H9 (cell line): ENCODE results near the gene PLPP7. TPM values are rescaled to one million over a fixed set of nuclear protein-coding genes. Genes with fewer than 3 reads are reported as not detected.

Source experiments
- DNase-seq: peaks from one replicate; pipeline ENCODE4 v3.0.0-alpha.2; 2017
- H2AFZ ChIP-seq: one replicate; pipeline ENCODE4 v1.6.1; 2013; ENCODE audit warnings: mild to moderate bottlenecking, low read length, control low read depth, moderate library complexity
- H2AK5ac ChIP-seq: 2 replicates; pipeline ENCODE4 v1.6.1; 2013; ENCODE audit warnings: low read length, control low read depth, mixed read lengths; ENCODE audit not compliant: insufficient read length
- H2BK120ac ChIP-seq: one replicate; pipeline ENCODE4 v1.6.1; 2013; ENCODE audit warnings: low read depth, mild to moderate bottlenecking, low read length, control low read depth, inconsistent platforms; ENCODE audit not compliant: poor library complexity, severe bottlenecking
- H2BK12ac ChIP-seq: 2 replicates; pipeline ENCODE4 v1.6.1; 2013; ENCODE audit warnings: low read length, control low read depth, mixed read lengths, low read depth; ENCODE audit not compliant: insufficient read length
- H2BK15ac ChIP-seq: 2 replicates; pipeline ENCODE4 v1.6.1; 2013; ENCODE audit warnings: low read depth, low read length, control low read depth
- H2BK20ac ChIP-seq: one replicate; pipeline ENCODE4 v1.6.1; 2013; ENCODE audit warnings: low read depth, mild to moderate bottlenecking, low read length, control low read depth, inconsistent platforms; ENCODE audit not compliant: poor library complexity, severe bottlenecking
- H2BK5ac ChIP-seq: 2 replicates; pipeline ENCODE4 v1.6.1; 2013; ENCODE audit warnings: low read length, control low read depth, mixed read lengths; ENCODE audit not compliant: insufficient read length
- H3K14ac ChIP-seq: 2 replicates; pipeline ENCODE4 v1.6.1; 2013; ENCODE audit warnings: low read length, control low read depth; ENCODE audit not compliant: insufficient read depth
- H3K18ac ChIP-seq: 2 replicates; pipeline ENCODE4 v1.6.1; 2013; ENCODE audit warnings: low read depth, mild to moderate bottlenecking, mixed read lengths, low read length, control low read depth; ENCODE audit not compliant: insufficient read length
- H3K23ac ChIP-seq: 2 replicates; pipeline ENCODE4 v1.6.1; 2013; ENCODE audit warnings: low read length, control low read depth, mixed read lengths, low read depth; ENCODE audit not compliant: insufficient read length
- H3K23me2 ChIP-seq: 2 replicates; pipeline ENCODE4 v1.6.1; 2013; ENCODE audit warnings: low read depth, mild to moderate bottlenecking, mixed read lengths, low read length, control low read depth; ENCODE audit not compliant: insufficient read length, poor library complexity, severe bottlenecking
- H3K27ac ChIP-seq: 2 replicates; pipeline ENCODE4 v1.5.1; 2013; ENCODE audit warnings: low read length, control low read depth, mixed read lengths, low read depth; ENCODE audit not compliant: insufficient read length
- H3K27me3 ChIP-seq: 2 replicates; pipeline ENCODE4 v1.6.1; 2013; ENCODE audit warnings: low read length, control low read depth, inconsistent platforms; ENCODE audit not compliant: insufficient read depth
- H3K4ac ChIP-seq: 2 replicates; pipeline ENCODE4 v1.6.1; 2013; ENCODE audit warnings: low read depth, mild to moderate bottlenecking, control low read depth, inconsistent platforms, low read length, moderate library complexity
- H3K4me1 ChIP-seq: 2 replicates; pipeline ENCODE4 v1.6.1; 2013; ENCODE audit warnings: low read length, control low read depth, inconsistent platforms; ENCODE audit not compliant: insufficient read depth
- H3K4me2 ChIP-seq: 2 replicates; pipeline ENCODE4 v1.6.1; 2013; ENCODE audit warnings: low read length, control low read depth, mixed read lengths; ENCODE audit not compliant: insufficient read length, insufficient read depth
- H3K56ac ChIP-seq: 2 replicates; pipeline ENCODE4 v1.6.1; 2013; ENCODE audit warnings: low read depth, mild to moderate bottlenecking, mixed read lengths, low read length, control low read depth; ENCODE audit not compliant: insufficient read length
- H3K79me1 ChIP-seq: 2 replicates; pipeline ENCODE4 v1.6.1; 2013; ENCODE audit warnings: low read depth, mild to moderate bottlenecking, moderate library complexity, low read length, control low read depth, inconsistent platforms; ENCODE audit not compliant: insufficient read depth, poor library complexity, severe bottlenecking
- H3K79me2 ChIP-seq: 2 replicates; pipeline ENCODE4 v1.6.1; 2013; ENCODE audit warnings: low read length, control low read depth, inconsistent platforms; ENCODE audit not compliant: insufficient read depth
- H3K9ac ChIP-seq: 2 replicates; pipeline ENCODE4 v1.6.1; 2013; ENCODE audit warnings: low read length, control low read depth, mixed read lengths; ENCODE audit not compliant: insufficient read length; ENCODE audit errors: extremely low read depth
- H3K9me3 ChIP-seq: one replicate; pipeline ENCODE4 v1.6.1; 2013; ENCODE audit warnings: low read depth, low read length, inconsistent platforms; ENCODE audit not compliant: control insufficient read depth
- H3T11ph ChIP-seq: one replicate; pipeline ENCODE4 v1.6.1; 2013; ENCODE audit warnings: mild to moderate bottlenecking, low read length, control low read depth, inconsistent platforms
- H4K20me1 ChIP-seq: one replicate; pipeline ENCODE4 v1.6.1; 2013; ENCODE audit not compliant: control insufficient read depth, insufficient read length, insufficient read depth
- H4K5ac ChIP-seq: 2 replicates; pipeline ENCODE4 v1.6.1; 2013; ENCODE audit warnings: low read depth, mild to moderate bottlenecking, mixed read lengths, low read length, control low read depth; ENCODE audit not compliant: insufficient read length
- H4K8ac ChIP-seq: replicated peaks from 2 replicates; pipeline ENCODE4 v1.6.1; 2013; ENCODE audit warnings: low read length, control low read depth, mixed read lengths, low read depth; ENCODE audit not compliant: insufficient read length
- H4K91ac ChIP-seq: 2 replicates; pipeline ENCODE4 v1.6.1; 2013; ENCODE audit warnings: low read depth, mild to moderate bottlenecking, moderate library complexity, mixed read lengths, low read length, control low read depth; ENCODE audit not compliant: insufficient read length
- H3K27ac Mint-ChIP-seq, 3 experiments: 2 replicates in 2 of 3; 3 replicates in 1 of 3; pipeline ENCODE4 v1.8.0; 2020 to 2021; ENCODE audit warnings: mixed read lengths in 3 of 3, mild to moderate bottlenecking in 1 of 3, moderate library complexity in 1 of 3
- H3K27me3 Mint-ChIP-seq: 2 replicates; pipeline ENCODE4 v1.8.0; 2021; ENCODE audit warnings: low read depth, mild to moderate bottlenecking, moderate library complexity, mixed read lengths
- H3K36me3 Mint-ChIP-seq, 3 experiments: 2 replicates in 2 of 3; 3 replicates in 1 of 3; pipeline ENCODE4 v1.8.0; 2020 to 2021; ENCODE audit warnings: low read depth in 3 of 3, mixed read lengths in 3 of 3; ENCODE audit not compliant: insufficient read depth in 1 of 3
- H3K4me1 Mint-ChIP-seq, 2 experiments: 2 replicates each; pipeline ENCODE4 v1.8.0; 2020; ENCODE audit warnings: mixed read lengths in 2 of 2
- H3K4me3 Mint-ChIP-seq, 2 experiments: 2 replicates in 1 of 2; 3 replicates in 1 of 2; pipeline ENCODE4 v1.8.0; 2020 to 2021; ENCODE audit warnings: mild to moderate bottlenecking in 2 of 2, mixed read lengths in 2 of 2, moderate library complexity in 1 of 2
- H3K9me3 Mint-ChIP-seq, 2 experiments: 2 replicates in 1 of 2; 3 replicates in 1 of 2; pipeline ENCODE4 v1.8.0; 2020; ENCODE audit warnings: mild to moderate bottlenecking in 2 of 2, mixed read lengths in 2 of 2, moderate library complexity in 1 of 2
- CTCF ChIP-seq: fragments of 200-600 bp; sonication (generic); conservative IDR thresholded peaks from 3 replicates; pipeline ENCODE4 v1.8.0; 2021; ENCODE audit warnings: antibody characterized with exemption, mild to moderate bottlenecking
- WGBS: extraction: QIAGEN DNeasy Blood & Tissue Kit; methylation state at CpG from one replicate; pipeline ENCODE4 v1.1.7; 2013; ENCODE audit warnings: missing lambda C conversion rate, low lambda C conversion rate, mixed read lengths; ENCODE audit not compliant: insufficient read length; ENCODE audit errors: extremely low coverage; 5-methylcytosine and 5-hydroxymethylcytosine counted together
- total RNA-seq: library from RNA; stranded (reverse); gene quantifications from 2 replicates; pipeline ENCODE4 v1.2.1, GENCODE V29; 2021

The PLPP7 gene
- total RNA-seq, 1 experiment from 2014 or later, result 1.9 TPM

GRCh38 chr9:131306397-131307004, 17.0 kb downstream of the PLPP7 start:
- Histone ChIP-seq H3T11ph (no peak overlapping the region), H4K91ac (no peak overlapping the region), H2BK12ac (no peak overlapping the region), H3K79me1 (no peaks in the 10 kb centered on the region), H4K20me1 (no peaks in the 10 kb centered on the region), H2BK120ac (no peak overlapping the region), H3K14ac (no peak overlapping the region), H3K9ac (no peak overlapping the region), H4K5ac (no peak overlapping the region), H2AK5ac (no peak overlapping the region), H3K79me2 (no peaks in the 10 kb centered on the region), H2AFZ (no peak overlapping the region), H3K56ac (no peak overlapping the region), H3K4me1 (no peaks in the 10 kb centered on the region), H3K18ac (no peak overlapping the region), H3K27ac (no peak overlapping the region), H3K23me2 (no peaks in the 10 kb centered on the region), H4K8ac (no peak overlapping the region), H3K27me3 (no peaks in the 10 kb centered on the region), H3K4me2 (no peak overlapping the region), H3K9me3 (no peaks in the 10 kb centered on the region), H2BK20ac (no peak overlapping the region), H3K4ac (no peak overlapping the region), H2BK5ac (no peak overlapping the region), H2BK15ac (no peak overlapping the region), H3K23ac (no peak overlapping the region)
- Mint-ChIP-seq H3K9me3 (no peaks in the 10 kb centered on the region; a peak in 1 of 5 replicates), H3K4me1 (peaks cover 18 to 26% of the 10 kb centered on the region in 2 experiments), H3K4me3 (no peak overlapping the region), H3K36me3 (peaks cover 0 to 4% (median 0%) of the 10 kb centered on the region in 3 experiments; a peak in 2 of 7 replicates), H3K27me3 (peaks cover 2% of the 10 kb centered on the region; the same call in 1 of the 2 replicates), H3K27ac (no peak overlapping the region)
- no peak for DNase-seq
- WGBS, result no CpG with 5 or more reads among the region's 14 CpGs
- no peak for TF ChIP-seq CTCF
